Measurements from ENCODE around the gene DDA1.

DNA sequence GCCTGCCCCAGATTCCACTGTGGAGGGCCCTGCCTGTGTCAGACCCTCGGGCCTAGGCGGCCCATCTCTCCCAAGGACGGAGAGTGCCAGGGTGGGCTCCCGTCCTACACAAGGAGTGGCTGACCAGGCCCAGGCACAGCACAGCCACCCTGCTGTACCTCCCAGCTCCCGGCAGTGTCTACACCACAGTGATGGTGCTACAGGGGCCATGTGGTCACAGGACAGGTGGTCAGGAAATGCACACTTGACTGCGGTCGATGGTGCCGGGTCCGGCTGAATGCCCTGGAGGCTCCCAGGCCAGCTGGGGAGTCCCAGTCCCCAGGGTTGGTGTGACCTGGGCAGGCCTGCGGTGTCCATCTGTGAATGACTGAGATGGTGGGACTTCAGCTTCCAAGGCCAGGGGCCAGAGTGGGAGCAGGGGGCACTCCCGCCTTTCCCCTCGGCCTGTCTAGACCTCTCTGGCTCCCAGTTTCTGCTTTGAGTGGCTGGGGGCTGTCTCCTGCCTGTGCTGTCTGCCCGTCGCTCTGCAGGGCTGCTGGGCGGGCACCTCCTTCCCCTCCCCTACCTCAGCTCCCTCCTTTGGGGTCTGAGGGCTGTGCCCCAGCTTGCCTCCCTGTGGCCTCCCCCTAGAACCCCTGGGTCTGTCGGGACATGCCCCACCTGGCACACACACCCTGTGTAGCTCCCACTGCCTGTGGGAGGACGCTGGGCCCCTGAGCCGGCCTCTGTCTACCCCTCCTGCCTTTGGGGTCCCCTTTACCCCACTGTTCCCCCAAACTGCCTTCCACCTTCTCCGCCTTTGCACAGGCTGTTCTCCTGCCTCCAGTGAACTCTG lies 12.5 kb downstream of the DDA1 start:
- TF ChIP-seq, protein P1, sequence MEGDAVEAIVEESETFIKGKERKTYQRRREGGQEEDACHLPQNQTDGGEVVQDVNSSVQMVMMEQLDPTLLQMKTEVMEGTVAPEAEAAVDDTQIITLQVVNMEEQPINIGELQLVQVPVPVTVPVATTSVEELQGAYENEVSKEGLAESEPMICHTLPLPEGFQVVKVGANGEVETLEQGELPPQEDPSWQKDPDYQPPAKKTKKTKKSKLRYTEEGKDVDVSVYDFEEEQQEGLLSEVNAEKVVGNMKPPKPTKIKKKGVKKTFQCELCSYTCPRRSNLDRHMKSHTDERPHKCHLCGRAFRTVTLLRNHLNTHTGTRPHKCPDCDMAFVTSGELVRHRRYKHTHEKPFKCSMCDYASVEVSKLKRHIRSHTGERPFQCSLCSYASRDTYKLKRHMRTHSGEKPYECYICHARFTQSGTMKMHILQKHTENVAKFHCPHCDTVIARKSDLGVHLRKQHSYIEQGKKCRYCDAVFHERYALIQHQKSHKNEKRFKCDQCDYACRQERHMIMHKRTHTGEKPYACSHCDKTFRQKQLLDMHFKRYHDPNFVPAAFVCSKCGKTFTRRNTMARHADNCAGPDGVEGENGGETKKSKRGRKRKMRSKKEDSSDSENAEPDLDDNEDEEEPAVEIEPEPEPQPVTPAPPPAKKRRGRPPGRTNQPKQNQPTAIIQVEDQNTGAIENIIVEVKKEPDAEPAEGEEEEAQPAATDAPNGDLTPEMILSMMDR (IDR thresholded peaks at IDR 0.05): no peak
- TF ChIP-seq EZH2 (IDR thresholded peaks at IDR 0.05) (no peak), EZH2phosphoT487 (IDR thresholded peaks at IDR 0.05) (no peak)
